CD4-positive, alpha-beta T cell treated with Interleukin-2 at 100 ng/mL for 4 hours (primary cell): Measurements from ENCODE around the gene SP7.
"Not testable (repeated sequence)": the region's sequence is repeated elsewhere in the genome, so short reads cannot be mapped to it uniquely, and the experiment has no call there.

Experiments used
- DNase-seq: peaks from one replicate; pipeline ENCODE4 v3.0.0-alpha.2; 2020; ENCODE audit warnings: low spot score

Gene SP7

GRCh38 chr12:53336181-53336681, at the start of gene SP7:
Gene SP7, minus strand, starts transcription at chr12:53336354. Its CDS starts 708 bp downstream, at chr12:53335646.
- DNase-seq, result no peak

DNA sequence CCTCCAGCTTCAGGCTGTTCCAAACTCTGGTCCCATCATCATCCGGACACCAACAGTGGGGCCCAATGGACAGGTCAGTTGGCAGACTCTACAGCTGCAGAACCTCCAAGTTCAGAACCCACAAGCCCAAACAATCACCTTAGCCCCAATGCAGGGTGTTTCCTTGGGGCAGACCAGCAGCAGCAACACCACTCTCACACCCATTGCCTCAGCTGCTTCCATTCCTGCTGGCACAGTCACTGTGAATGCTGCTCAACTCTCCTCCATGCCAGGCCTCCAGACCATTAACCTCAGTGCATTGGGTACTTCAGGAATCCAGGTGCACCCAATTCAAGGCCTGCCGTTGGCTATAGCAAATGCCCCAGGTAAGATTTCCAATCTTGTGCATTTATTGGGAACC, 47.1 kb upstream of the SP7 start:
- DNase-seq, result no peak

- peak; percentile 66 for DNase-seq
These were observed 45.8 kb upstream of the SP7 start for GRCh38 chr12:53381731-53382630.

DNA sequence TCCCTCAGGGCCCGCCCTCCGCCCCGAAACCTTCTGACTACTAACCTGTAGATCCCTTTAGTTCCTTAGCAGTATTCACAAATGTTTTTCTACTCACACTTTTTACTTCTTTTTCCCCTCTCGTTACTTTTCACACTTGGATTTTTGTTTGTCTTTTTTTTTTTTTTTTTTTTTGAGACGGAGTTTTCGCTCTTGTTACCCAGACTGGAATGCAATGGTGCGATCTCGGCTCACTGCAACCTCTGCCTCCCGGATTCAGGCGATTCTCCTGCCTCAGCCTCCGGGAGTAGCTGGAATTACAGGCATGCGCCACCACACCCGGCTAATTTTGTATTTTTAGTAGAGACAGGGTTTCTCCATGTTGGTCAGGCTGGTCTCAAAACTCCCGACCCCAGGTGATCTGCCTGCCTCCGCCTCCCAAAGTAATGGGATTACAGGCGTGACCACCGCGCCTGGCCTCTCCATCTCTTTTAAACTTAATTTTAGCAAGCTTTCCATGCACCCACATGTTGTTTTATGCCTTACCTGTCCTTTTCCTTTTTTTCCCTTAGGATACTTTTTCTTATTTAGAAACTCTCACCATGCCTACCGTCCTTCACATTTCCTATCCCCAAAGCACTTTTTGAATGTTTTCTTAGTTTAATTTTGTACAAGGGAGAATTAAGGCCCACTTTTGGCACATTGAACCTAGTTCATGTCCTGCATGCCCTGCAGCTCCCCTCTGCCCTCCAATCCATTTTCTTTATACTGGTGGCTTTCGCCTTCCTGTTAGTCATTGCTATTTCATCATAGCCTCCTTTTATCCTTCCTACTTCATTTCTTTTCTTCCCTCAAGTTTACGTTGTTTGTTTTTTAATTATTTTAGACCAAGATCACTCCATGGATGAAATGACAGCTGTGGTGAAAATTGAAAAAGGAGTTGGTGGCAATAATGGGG, 44.9 kb upstream of the SP7 start:
- no peak for DNase-seq

- peak; percentile 89 for DNase-seq
These were observed 44.1 kb upstream of the SP7 start, which contains the start of gene SP1 for GRCh38 chr12:53380104-53380793. Gene SP1, plus strand, starts transcription at chr12:53380176. Its CDS starts 116 bp downstream, at chr12:53380292.

- DNase-seq, result peak; percentile 100
These were observed 43.4 kb upstream of the SP7 start for GRCh38 chr12:53379389-53380103.

DNA sequence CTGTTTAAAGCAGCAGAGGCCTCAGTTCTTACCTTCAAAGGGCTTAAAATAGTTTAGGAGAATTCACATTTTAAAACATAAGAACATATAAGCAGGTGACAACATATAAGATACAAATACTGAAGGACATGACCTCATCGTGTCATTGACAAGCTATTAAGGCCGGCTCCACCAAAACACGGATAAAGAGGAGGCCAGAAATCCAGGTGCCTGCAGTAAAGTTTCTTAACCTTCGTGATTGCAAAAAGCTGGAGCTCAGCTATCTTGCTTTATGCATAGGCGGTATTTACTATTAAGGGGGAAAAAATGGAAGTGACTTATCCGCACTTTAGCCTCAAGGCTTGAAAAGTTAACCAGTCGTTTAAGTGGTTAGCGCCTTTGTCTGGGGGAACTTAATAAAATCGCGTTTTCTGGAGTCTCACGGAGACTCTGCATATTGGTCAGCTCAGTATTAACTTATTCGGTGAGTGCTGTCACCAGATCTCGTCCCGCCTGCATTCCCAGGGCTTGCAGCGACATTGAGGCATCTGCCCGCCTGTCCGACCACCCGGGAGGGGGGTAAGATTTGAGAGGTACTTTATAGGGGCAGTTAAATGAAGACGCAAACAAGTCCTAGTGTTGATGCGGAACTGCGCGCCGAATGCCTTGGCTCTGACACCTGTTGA, 42.7 kb upstream of the SP7 start:
- DNase-seq, result no peak

DNA sequence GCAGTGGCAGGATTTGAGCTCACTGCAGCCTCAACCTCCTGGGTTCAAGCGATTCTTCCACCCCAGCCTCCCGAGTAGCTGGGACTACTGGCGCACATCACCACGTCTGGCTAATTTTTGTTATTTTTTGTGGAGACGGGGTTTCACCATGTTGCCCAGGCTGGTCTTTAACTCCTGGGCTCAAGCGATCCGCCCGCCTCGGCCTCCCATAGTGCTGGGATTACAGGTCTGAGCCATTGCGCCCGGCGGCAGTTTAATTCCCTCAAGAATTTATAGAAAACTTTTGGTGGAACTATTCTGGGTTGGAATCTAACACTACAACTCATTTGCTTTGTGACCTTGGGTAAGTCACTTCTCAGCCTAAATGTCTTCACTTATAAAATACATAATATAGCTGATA, 42.1 kb upstream of the SP7 start:
- no peak for DNase-seq

- no peak for DNase-seq
These were observed 40.6 kb upstream of the SP7 start for GRCh38 chr12:53376747-53377146.

DNA sequence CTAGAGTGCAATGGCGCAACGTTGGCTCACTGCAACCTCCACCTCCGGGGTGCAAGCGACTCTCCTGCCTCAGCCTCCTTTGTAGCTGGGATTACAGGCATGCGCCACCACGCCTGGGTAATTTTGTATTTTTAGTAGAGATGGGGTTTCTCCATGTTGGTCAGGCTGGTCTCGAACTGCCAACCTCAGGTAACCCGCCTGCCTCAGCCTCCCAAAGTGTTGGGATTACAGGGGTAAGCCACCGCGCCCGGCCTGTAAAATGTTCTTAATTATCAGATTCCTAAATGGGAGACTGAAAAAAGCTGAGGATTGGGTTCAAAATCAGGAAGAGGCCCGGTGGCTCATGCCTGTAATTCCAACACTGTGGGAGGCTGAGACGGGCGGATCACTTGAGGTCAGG, 38.1 kb upstream of the SP7 start:
- not testable (repeated sequence) for DNase-seq

DNA sequence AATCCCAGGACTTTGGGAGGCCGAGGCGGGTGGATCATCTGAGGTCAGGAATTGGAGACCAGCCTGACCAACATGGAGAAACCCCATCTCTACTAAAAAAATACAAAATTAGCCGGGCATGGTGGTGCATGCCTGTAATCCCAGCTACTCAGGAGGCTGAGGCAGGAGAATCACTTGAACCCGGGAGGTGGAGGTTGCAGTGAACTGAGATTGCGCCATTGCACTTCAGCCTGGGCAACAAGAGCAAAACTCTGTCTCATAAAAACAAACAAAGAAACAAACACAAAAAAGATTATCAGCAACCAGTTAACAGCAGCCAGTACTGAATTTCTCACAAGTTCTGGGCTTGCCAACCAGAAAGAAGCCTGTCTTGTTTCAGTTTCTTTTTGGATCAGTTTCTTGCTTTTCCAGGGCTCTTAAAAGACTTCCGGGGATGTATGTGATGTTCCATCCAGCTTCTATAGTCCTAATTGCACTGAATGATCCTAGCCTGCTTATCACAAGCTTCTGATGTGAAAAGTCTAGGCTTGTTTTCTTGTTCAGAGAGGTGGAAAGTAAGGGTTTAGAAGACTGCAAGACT, 37.5 kb upstream of the SP7 start:
- not testable (repeated sequence) for DNase-seq

DNA sequence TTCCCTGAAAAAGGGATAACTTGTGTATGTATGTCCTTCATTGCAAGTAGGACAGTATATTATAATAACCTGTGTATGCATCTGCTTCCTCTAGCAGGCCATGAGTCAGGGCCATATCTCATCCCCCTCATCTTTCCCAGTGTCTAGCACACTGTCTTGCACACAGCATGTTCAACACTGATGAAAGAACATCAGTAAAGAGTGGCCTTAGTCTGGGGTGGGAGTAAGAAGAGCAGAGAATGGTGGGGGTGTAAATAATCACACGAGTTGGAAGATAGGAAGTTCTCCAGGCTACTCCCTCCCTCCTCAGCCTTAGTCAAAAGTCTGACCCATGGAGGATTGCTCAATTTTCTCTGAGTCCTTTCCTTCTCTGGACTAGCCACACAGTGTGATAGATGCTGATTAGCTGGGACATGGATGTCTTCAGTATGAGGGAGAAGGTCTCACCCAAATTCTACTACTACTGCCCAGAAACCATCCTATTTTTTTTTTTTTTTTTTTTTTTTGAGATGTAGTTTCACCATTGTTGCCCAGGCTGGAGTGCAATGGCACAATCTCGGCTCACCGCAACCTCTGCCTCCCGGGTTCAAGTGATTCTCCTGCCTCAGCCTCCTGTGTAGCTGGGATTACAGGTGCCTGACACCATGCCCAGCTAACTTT, 29.2 kb upstream of the SP7 start:
- no peak for DNase-seq

GRCh38 chr12:53361638-53362037, 25.5 kb upstream of the SP7 start:
- DNase-seq, result not testable (repeated sequence)

- DNase-seq, result no peak
These were observed 22.8 kb upstream of the SP7 start for GRCh38 chr12:53358836-53359419.

- no peak for DNase-seq
These were observed 19.0 kb upstream of the SP7 start for GRCh38 chr12:53355121-53355520.

- DNase-seq, result no peak
These were observed 17.1 kb upstream of the SP7 start for GRCh38 chr12:53353257-53353655.

GRCh38 chr12:53352331-53353256, 16.4 kb upstream of the SP7 start:
- peak; percentile 92 for DNase-seq

- DNase-seq, result no peak
These were observed 11.8 kb upstream of the SP7 start for GRCh38 chr12:53347905-53348304.
